Gastrocnemius medialis (tissue), 4 donors: ENCODE measurements around the gene PLXNC1. TPM values are rescaled to one million over a fixed set of nuclear protein-coding genes. Genes with fewer than 3 reads are reported as not detected.

ENCODE experiments used
- ATAC-seq, 2 donors: fragments of 150-250 bp; one replicate each; pipeline ENCODE4 v1.9.1; 2016
- DNase-seq, 2 donors: peaks; one replicate each; pipeline ENCODE4 v3.0.0-alpha.2; 2019
- H3K27ac ChIP-seq, 4 donors: fragments of 200-600 bp; sonication (generic); 1 replicate in 1 of 4; 2 replicates in 3 of 4; pipeline ENCODE4 v1.5.1; 2016 to 2018; ENCODE audit warnings: mild to moderate bottlenecking in 2 of 4, moderate library complexity in 1 of 4
- H3K27me3 ChIP-seq, 3 donors: fragments of 200-600 bp; sonication (generic) in 2 of 3; 1 replicate in 1 of 3; 2 replicates in 2 of 3; pipeline versions ENCODE4 v1.5.1 to v1.6.0; 2016 to 2019; ENCODE audit warnings: mild to moderate bottlenecking in 1 of 3, moderate library complexity in 1 of 3
- H3K36me3 ChIP-seq, 2 donors: fragments of 200-600 bp; sonication (generic) in 1 of 2; one replicate each; pipeline ENCODE4 v1.5.1; 2017 to 2018
- H3K4me1 ChIP-seq, 2 donors: fragments of 200-600 bp; sonication (generic) in 1 of 2; one replicate each; pipeline ENCODE4 v1.5.1; 2016 to 2017; ENCODE audit warnings: mild to moderate bottlenecking in 2 of 2
- H3K4me3 ChIP-seq, 4 donors: fragments of 200-600 bp; sonication (generic) in 3 of 4; 1 replicate in 1 of 4; 2 replicates in 3 of 4; pipeline ENCODE4 v1.5.1; 2016 to 2019; ENCODE audit warnings: mild to moderate bottlenecking in 2 of 4
- H3K9me3 ChIP-seq, 3 donors: fragments of 200-600 bp; sonication (generic) in 2 of 3; 1 replicate in 1 of 3; 2 replicates in 2 of 3; pipeline ENCODE4 v1.5.1; 2016 to 2019
- CTCF ChIP-seq, 5 experiments: fragments of 450-650 bp in 3 of 5; fragments of 200-600 bp in 2 of 5; sonication (generic) in 2 of 5; IDR thresholded peaks in 4 of 5; conservative IDR thresholded peaks in 1 of 5; 1 replicate in 4 of 5; 2 replicates in 1 of 5; pipeline ENCODE4 v1.5.1; 2016 to 2019; ENCODE audit warnings: antibody characterized with exemption in 5 of 5, mild to moderate bottlenecking in 3 of 5, moderate library complexity in 3 of 5
- POLR2A ChIP-seq, 2 donors: fragments of 450-650 bp; IDR thresholded peaks; one replicate each; pipeline ENCODE4 v1.6.1; 2017; ENCODE audit warnings: antibody characterized with exemption in 2 of 2, mild to moderate bottlenecking in 2 of 2, moderate library complexity in 2 of 2
- in situ Hi-C, 4 donors: fragments of 200-750 bp; cut with MboI; loops; one replicate each; pipeline versions ENCODE4 v1.15.0 to v1.8.0; 2017; ENCODE audit warnings: low sequenced_read_pairs in 4 of 4
- intact Hi-C: fragments of 100-400 bp; cut with DNase I; formaldehyde crosslinking; loops from one replicate; pipeline ENCODE4 v1.15.1; 2023; ENCODE audit warnings: low total_unique reads
- total RNA-seq, 4 donors: library from RNA; depleted of rRNA; stranded (reverse); fragments of >200 nt; gene quantifications; one replicate each; pipeline versions ENCODE4 v1.1.0 to v1.2.3, GENCODE V29; 2016

PLXNC1 gene
- total RNA-seq, 4 donors from 2014 or later, result 0.62 to 2.2 (median 1.2) TPM

DNA sequence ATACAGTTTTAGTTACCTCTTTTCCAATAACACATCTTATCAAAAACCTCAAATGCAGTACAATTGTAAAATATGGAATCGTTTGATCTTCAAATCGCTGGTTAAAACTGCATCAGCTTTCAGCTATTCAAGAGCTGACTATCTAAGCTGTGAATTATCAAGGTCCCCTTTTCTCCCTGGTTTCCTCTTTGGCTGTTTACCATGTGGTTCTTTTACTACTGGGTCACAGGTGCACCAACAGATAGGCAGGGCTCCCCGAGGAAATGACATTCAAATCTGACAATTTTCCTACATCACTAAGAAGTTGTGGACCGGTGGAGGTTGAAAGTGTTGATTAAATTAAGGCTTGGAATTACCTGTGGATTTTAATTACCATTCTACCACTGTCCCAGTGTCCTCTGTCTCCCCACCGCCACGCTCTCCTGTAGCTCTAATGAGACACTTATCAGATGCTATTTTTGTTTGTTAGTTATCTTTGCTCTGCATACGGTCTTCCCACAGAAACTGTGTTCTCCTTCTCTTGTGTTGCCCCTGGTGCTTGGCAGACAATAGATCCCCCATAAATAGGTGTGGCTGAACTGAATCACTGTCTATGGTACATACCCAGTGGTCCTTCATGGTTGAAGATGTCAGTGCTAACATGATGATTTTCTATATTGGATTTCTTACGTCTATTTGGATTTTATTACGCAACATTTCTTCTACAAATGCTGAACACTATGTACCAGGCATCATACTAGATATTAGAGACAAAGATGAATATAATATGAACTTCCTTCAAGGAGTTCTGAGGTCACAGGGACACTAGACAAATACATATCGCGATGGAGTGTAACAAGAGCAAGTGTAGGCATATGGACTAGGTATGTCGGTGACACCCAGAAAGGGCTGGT lies 20.9 kb upstream of the PLXNC1 start:
- no peak for DNase-seq
- no peak for ATAC-seq
- no peaks in the 10 kb centered on the region for H3K9me3 ChIP-seq
- intact Hi-C loops, result no loop called here
- peaks cover 0 to 6% (median 0%) of the 10 kb centered on the region in 3 donors for H3K27me3 ChIP-seq
- no peaks in the 10 kb centered on the region for H3K4me1 ChIP-seq
- no peak overlapping the region for H3K4me3 ChIP-seq
- in situ Hi-C loops, result loop anchor here (25.0 kb wide), 2 partner anchors 310 to 635 kb away; no protein-coding TSS in a partner anchor
- no peaks in the 10 kb centered on the region for H3K36me3 ChIP-seq
- H3K27ac ChIP-seq, result no peak overlapping the region
- TF ChIP-seq CTCF (IDR thresholded peaks at IDR 0.05 in 4 of 5, conservative IDR thresholded peaks at IDR 0.05 in 1 of 5) (no peak), POLR2A (IDR thresholded peaks at IDR 0.05) (no peak)

- Histone ChIP-seq H3K4me1 (no peaks in the 10 kb centered on the region), H3K27me3 (peaks cover 0 to 6% (median 0%) of the 10 kb centered on the region in 3 donors), H3K27ac (no peak overlapping the region), H3K9me3 (no peaks in the 10 kb centered on the region), H3K4me3 (no peak overlapping the region), H3K36me3 (no peaks in the 10 kb centered on the region)
- ATAC-seq (no peak), DNase-seq (no peak)
- TF ChIP-seq CTCF (IDR thresholded peaks at IDR 0.05 in 4 of 5, conservative IDR thresholded peaks at IDR 0.05 in 1 of 5) (no peak), POLR2A (IDR thresholded peaks at IDR 0.05) (no peak)
- intact Hi-C loops, result no loop called here
- in situ Hi-C loops, result loop anchor here (25.0 kb wide), 2 partner anchors 309 to 634 kb away; no protein-coding TSS in a partner anchor
These were observed 20.1 kb upstream of the PLXNC1 start for GRCh38 chr12:94128280-94128679.

DNA sequence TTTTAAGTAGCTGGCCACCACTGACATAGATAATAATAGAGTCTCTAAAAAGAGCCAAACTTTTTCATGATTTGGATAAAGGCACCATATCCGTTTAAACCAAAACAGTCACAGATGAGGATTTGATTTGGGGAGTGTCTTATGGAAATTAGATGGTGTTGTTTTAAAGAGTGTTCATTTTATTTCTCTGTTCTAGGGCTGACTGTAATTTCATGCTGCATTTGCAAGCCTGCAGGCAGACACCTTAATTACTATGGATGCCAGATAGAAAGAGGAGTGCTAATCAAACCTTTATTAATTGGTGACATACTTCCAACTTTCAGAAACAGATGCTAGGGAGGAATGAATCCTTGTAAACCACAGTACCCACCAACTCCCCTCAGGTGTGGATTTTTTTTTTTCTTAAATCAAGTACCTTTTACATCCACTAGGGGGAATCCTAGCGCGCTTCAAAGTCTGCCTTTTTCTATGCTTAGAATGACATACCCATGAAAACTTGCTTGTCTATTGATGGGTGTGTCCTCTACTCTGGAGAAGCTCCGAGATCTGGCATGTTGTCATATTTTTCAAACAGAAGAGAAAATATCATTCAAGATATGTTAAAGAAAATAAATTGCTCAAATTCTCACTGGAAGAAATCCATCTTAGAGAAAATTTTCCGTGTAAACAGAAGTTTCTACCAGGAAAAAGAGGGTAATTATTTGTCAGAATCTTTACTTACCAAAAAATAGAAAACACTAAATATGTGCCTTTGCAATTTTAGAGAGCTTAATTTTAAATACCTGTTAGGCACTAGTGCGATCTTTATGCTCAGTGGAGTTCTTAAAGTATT lies 14.2 kb upstream of the PLXNC1 start:
- H3K27me3 ChIP-seq, result peaks cover 0 to 3% (median 0%) of the 10 kb centered on the region in 3 donors
- no peaks in the 10 kb centered on the region for H3K9me3 ChIP-seq
- TF ChIP-seq POLR2A (IDR thresholded peaks at IDR 0.05) (no peak), CTCF (IDR thresholded peaks at IDR 0.05 in 4 of 5, conservative IDR thresholded peaks at IDR 0.05 in 1 of 5) (peak; percentile 46 to 81 (median 57))
- H3K4me3 ChIP-seq, result no peak overlapping the region
- intact Hi-C loops (loop anchor here (1.0 to 5.0 kb wide), 2 partner anchors 399 to 1398 kb away; no protein-coding TSS in a partner anchor), in situ Hi-C loops (loop anchor here (5.0 to 25.0 kb wide), 4 partner anchors 301 to 628 kb away; no protein-coding TSS in a partner anchor)
- ATAC-seq (peak; percentile 82 to 83), DNase-seq (no peak)
- H3K36me3 ChIP-seq, result no peaks in the 10 kb centered on the region
- H3K4me1 ChIP-seq, result no peaks in the 10 kb centered on the region
- no peak overlapping the region for H3K27ac ChIP-seq

- Histone ChIP-seq H3K4me3 (no peak overlapping the region), H3K27ac (no peak overlapping the region), H3K4me1 (no peaks in the 10 kb centered on the region), H3K36me3 (no peaks in the 10 kb centered on the region), H3K27me3 (no peaks in the 10 kb centered on the region), H3K9me3 (no peaks in the 10 kb centered on the region)
- TF ChIP-seq POLR2A (IDR thresholded peaks at IDR 0.05) (no peak), CTCF (IDR thresholded peaks at IDR 0.05 in 4 of 5, conservative IDR thresholded peaks at IDR 0.05 in 1 of 5) (no peak)
- DNase-seq, result no peak
- ATAC-seq, result no peak
- intact Hi-C loops, result no loop called here
- in situ Hi-C loops, result loop anchor here (5.0 to 25.0 kb wide), 5 partner anchors 299 to 626 kb away; no protein-coding TSS in a partner anchor
These were observed 12.5 kb upstream of the PLXNC1 start for GRCh38 chr12:94135896-94136295.
